Measurements from ENCODE around the gene PKHD1.
"Not testable (repeated sequence)": the region's sequence is repeated elsewhere in the genome, so short reads cannot be mapped to it uniquely, and the experiment has no call there.

Gene PKHD1

DNA sequence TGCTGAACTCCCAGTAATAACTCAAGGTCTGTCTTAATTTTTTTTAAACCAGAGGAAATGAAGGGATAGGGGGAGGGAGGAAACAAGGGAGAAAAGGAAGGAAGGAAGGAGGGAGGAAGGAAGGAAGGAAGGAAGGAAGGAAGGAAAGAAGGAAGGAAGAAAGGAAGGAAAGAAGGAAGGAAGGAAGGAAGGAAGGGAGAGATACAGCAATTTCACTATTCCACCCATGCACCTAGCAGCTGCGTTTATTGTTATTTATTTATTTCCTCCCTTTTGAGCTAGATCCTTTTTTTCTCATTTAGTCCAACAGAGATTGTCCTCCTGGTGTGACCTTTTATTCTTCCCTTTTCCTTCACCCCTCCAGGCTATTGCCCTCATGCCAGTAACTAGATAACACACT is 97.6 kb downstream of the PKHD1 start:
- no peak for DNase-seq (ENCODE audit: low read depth in 2 of 2)

DNA sequence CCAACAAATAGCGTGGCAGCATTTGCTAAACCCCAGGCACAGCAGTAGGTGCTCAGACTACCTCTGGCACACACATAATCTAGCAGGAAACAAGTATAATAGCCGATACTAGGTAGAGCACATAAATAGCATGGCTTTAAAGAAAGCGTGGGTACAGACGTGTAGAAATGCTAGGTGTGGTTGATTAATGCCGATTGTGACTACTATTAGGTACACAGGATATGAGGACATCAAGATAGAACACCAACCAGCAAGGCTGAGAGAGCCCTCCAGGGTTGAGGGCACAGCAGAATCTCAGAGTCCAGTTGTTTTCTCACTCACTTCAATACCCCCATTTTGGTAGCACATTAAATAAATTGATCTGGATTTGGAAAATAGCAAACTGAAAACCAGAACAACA is 100.5 kb downstream of the PKHD1 start:
- no peak for DNase-seq (ENCODE audit: low read depth in 2 of 2)

DNA sequence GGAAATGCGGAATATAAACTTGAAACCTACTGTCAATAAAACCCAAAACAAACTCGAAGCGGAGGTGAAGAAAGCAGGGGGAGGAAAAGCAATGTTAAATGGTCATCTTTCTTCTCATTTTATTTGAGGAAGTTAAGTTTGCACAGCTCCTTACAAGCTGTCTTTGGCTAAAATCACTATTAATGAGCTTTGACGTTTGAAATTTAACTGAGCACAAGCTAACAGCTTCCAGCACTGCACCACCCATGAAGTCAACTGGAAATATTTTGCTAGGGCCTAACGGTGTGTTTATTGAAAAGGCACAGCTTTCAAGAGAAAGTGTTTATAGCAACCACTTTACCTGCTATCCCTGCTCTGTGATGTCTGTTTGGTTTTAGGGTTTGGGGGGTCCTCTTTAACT is 103.8 kb downstream of the PKHD1 start:
- no peak for DNase-seq (ENCODE audit: low read depth in 2 of 2)

DNA sequence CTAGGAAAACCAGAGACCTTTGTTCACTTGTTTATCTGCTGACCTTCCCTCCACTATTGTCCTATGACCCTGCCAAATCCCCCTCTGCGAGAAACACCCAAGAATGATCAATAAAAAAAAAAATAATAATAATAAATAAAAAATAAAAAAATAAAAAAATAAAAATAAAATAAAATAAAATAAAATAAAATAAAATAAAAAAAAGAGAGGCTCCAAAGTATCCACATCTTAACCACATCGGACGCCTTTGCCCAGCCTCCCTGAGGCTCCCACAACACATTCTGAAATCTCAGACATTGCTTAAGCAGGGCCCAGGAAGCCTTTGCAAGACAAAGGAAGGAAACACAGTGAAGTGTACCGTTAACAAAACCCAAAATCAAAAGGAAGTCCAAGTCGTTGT is 104.7 kb downstream of the PKHD1 start:
- DNase-seq (ENCODE audit: low read depth in 2 of 2): not testable (repeated sequence)

DNA sequence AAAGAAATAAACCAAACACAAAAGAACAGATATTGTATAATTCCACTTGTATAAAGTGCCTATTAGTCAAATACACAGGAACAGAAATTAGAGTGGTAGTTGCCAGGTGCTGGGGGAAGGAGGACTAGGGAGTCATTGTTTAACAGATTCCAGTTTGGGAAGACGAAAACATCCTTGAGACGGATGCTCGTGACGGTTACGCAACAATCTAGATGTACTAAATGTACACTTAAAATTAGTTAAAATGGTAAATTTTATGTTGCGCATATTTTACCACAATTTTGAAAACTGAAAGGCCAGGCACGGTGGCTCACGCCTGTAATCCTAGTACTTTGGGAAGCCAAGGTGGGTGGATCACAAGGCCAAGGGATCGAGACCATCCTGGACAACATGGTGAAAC is 111.0 kb downstream of the PKHD1 start:
- DNase-seq (ENCODE audit: low read depth in 2 of 2): no peak

DNA sequence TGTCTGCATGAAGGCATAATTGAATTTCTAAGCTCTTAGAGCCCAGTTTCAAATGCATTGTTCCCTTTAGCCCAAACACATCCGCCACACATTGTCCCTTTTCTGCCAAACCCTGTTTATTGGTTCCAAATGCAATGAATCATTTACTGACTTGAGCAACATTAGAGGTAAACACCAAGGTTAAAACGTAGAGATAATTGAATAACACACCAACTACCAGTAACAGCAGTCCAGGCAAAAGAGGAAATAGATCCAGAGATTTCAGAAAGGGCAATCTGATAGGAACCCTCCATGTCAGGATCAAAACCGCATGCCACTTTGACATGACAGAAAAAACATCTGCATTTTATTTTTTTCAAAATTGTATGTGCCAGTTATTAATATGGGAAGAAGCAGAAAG is 114.8 kb downstream of the PKHD1 start:
- no peak for DNase-seq (ENCODE audit: low read depth in 2 of 2)

DNA sequence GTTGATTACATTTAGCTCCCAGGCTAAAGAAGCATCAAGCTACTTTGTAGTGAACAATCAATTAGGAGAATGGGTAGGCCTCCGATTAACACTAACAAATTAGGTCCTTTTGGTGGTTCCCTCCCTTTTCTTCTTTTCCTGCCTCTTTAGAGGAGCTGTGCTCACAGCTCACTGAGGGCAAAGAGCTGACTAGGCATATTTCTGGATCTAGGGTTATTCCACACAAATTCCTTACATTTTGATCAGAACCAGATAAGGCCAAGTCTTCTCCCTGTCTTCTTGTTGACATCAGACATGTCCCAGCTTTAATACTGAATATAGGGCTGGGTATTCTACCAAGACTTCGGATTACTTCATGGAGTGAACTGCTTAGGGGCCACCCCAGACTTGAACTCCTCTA is 119.1 kb downstream of the PKHD1 start:
- no peak for DNase-seq (ENCODE audit: low read depth in 2 of 2)

DNA sequence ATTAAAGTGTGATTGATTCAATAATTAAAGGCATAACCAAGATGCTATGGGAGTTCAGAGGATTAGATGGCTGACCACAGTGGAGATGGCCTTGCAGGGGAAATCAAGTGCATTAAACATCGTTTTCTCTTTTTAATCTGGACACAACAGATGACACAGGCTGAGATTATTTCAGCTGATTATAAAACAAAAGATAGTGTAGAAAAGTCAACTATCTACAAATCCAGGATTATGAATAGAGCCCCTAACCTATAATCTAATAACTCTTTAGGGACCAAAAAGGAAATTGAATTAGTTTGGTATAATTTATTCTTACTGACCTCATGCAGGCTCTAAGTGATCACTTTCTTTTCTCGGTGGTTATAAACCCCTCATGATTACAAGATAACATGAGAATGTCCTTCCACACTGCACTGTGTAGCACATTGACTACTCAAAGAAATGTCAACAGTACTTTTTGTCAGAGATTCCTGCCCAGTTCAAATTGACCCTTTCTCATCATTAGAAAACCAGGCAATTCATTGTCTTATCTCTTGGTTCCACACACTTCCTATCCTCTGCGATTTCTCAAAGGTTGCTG is 122.1 kb downstream of the PKHD1 start:
- DNase-seq (ENCODE audit: low read depth in 2 of 2): no peak

DNA sequence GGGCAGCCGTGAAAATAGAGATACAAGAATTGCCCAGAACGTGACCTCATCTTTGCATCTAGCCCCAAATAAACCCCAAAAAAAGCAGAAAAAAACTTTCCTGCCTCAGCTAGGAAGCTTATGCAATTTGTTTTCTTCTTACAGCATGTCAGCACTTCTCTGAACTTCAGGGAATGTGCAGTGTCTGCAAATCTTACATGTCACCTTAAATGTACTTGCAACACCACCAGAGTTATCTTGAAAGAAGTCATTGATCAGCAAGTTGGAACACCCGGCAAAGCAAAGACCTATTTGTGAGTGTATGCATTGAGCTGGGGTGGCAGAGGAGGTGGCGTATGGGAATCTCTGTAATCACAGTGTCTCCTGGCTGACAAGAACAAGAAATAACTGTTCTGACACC is 123.4 kb downstream of the PKHD1 start:
- no peak for DNase-seq (ENCODE audit: low read depth in 2 of 2)

DNA sequence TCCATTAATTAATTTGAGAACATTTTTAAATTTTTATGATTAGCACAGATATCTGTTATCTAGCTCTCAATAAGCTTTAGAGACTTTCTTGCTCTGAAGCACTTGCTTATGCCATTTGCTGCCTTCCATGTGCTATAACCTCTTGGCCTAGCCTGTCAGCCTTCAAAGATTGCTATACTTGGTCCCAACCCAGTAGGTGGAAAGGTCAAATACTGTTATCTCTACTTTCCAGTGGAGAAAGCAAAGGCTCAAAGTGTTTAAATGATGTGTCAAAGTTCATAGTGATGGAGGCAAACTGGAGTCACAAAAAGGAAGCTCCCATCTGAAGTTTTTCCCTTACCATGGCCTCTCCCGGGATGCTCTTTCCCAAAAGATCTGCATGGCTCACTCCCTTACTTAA is 125.1 kb downstream of the PKHD1 start:
- DNase-seq (ENCODE audit: low read depth in 2 of 2): no peak

DNA sequence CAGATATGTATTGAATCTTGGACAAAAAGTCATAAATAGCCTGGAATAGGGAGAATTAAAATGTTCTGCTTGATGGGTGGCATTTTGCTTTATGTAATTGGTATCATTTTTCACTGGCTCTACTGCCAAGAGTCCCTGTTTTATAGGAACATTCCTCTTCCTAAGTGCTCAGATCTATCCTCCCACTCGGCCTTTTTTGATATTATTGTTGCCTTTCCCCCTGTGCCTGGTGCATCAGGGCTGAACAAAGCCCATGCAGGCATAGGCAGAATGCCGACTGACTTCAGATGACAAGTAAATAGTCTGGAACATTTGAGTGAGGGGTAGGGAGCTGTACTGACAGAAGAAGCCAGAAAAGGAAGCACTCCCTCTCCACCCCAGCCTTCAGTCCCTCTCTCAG is 127.0 kb downstream of the PKHD1 start:
- DNase-seq (ENCODE audit: low read depth in 2 of 2): no peak

DNA sequence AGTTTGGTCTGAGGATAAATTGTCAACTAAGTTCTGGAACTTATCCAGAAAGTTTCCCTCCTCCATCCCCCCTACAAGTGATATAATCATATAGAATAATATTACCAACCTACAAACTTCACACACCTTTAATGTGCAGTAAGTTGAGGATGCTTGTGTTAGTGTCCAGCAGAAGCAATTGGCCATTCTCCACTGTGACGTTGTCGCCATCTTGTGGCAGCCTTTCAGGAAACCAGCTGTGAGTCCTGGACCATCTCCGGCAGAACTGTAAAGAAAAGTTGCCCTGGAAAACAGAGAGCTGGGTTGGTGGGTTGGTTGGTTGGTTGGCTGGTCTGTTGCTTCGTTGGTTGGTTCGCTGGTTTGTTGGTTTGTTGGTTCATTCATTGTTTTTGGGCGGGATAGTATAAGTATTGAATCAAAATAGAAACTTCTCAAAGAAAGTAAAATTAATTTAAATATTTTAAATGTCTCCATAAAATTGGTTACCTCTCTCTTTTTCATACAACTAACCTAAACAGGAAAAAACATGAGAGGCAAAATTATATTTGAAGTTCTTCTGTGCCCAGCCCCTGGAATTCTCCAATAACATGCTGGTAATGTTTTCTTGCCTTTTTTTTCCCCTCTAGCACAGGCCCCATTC is 127.5 kb downstream of the PKHD1 start:
- DNase-seq (ENCODE audit: low read depth in 2 of 2): no peak

DNA sequence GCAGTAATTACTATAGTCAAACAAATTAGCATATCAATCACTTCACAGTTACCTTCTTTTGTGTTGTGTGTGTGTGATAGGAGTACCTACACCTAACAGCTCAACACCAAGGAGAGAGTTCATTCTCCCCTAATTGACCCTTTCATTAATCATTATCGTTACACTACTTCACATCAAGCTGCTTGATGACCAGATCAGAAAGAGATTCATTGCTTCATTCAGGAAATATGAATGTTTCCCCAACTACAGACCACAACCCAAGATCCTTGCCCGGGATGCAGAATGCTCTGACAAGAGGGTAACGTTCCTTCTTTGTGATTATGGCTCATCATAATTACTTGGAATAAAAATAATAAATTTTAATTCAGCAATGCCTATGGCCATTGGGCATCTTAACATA is 132.7 kb downstream of the PKHD1 start:
- no peak for DNase-seq (ENCODE audit: low read depth in 2 of 2)

DNA sequence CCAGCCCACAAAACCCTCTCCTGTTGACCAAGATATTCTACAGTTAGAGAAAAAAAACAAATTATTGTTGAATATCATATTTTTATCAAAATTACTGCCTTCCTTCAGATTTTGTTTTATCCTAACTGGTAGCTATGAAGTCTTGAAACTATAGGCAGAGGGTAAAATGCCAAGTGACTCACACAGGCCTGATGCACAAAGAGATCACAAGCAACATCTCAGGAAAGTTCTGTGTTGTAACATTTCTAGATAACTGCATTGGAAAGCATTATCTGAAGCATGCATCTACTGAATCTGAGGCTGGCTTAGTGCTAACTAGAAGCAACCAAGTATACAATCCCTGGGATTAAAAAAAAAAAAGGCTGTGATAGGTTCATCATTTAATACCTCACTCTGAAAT is 134.2 kb downstream of the PKHD1 start:
- no peak for DNase-seq (ENCODE audit: low read depth in 2 of 2)

DNA sequence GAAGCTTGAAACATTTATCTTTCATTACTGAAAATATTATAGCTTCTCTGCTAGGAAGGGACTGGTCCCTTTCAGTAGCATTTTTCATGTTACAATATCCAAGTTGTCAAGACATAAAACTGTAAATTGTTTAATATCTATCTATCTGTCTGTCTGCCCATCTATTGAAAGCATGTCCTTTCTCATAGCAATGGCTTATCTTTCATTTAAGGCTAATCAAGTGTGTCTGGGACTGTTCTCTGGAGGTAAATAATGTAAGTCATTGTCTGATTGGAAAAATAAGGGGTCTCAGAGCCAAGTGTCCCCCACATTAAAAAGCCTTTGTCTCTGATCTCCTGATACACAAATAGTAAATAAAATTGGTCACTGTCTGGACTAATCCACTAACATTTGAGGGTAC is 135.5 kb downstream of the PKHD1 start:
- no peak for DNase-seq (ENCODE audit: low read depth in 2 of 2)

DNA sequence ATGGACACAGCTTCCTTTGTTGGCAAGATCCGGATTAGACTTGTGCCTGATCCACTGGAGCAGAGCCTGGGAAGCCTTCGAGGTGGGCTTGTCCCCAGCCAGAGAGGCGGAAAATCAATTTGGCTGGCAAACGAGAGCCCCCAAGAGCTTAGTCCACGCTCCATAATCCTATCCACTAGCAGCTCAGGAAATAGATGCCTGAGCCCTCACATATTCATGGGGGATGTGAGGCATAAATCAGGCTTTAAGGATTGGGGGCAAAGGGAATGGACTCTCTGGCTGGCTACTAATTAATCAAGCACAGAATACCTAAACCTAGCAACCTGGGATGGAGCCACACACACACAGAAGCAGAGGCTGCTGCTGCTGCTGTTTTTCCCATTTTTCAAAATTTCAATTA is 137.9 kb downstream of the PKHD1 start:
- no peak for DNase-seq (ENCODE audit: low read depth in 2 of 2)

DNA sequence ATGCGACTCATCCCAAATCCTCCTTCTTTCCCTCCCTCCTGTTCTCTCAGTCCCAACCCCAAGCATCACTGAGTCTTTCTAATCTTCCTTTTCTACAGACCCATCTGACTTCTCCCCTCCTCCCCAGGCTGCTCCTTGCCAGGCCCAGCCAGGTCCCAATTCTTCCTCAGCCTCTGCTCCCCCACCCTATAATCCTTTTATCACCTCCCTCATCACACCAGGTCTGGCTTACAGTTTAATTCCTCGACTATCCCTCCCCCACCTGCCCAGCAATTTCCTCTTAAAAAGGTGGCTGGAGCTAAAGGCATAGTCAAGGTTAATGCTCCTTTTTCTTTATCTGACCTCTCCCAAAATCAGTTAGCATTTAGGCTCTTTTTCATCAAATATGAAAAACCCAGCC is 147.7 kb downstream of the PKHD1 start:
- not testable (repeated sequence) for DNase-seq (ENCODE audit: low read depth in 2 of 2)

DNA sequence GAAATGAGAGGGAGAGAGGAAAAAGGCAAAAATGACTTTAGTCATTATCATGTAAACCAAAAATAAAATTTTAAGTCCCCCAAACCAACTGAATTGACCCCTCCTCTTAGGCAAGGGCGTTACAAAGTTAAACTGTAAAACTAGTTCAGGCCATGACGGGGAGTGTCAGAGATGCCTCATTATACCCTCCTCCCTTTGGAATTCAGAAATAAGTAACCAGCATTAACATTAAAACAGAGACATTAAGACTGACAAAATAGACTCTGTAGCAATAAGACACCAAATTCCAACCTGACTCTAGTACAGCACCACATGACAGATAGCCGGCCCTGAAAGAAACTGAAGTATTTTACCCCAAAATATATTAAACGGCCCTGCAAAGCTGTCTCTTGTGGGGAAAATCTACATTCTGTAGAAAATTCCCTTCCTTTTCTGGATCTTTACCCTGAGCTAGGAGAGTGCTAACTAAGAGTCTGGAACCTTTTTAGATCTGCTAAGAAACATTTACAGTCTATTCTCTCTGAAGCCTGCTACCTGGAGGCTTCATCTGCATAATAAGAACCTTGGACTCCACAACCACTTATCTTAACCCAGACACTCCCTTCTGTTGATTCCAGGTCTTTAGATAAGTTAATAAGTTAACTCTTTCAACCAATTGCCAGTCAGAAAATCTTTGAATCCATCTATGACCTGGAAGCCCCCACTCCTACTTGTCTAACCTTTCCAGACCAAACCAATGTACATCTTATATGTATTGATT is 150.7 kb downstream of the PKHD1 start:
- no peak for DNase-seq (ENCODE audit: low read depth in 2 of 2)

DNA sequence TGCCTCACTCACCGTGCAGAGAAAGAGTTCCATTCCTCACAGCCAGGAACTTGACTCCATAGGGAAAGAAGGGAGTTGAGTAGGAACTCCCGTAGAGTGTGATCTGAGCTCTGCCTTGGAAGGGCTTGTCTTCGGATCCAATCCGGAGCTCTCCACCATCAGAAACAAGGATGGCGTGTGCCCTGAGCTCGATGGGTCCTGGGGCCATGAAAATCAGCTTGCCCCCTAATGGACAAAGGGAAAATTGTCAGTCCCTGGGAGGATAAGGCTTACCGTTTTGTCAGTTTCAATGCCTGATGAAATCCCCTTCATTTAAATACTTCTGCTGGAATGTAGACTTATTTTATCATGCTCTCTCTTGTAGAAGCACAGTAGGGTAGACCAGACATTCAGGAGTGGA is 153.3 kb downstream of the PKHD1 start:
- no peak for DNase-seq (ENCODE audit: low read depth in 2 of 2)

DNA sequence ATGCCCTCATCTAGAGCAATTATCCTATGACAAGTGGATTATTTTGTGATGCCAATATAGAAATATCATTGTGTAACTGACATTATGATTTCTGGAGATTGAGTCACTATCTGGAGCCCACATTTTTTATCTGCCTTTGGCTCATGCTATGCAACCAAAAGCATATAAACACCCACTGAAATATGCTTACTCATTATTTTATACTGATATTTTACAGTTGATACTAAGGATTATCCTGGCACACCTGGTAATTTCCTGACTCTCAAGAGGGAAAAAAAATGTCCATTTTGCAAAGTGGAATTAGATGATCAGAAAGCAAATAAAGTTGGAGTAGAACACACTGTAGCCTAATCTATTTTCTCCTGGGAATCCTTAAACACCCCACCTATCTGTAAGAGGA is 154.5 kb downstream of the PKHD1 start:
- no peak for DNase-seq (ENCODE audit: low read depth in 2 of 2)

DNA sequence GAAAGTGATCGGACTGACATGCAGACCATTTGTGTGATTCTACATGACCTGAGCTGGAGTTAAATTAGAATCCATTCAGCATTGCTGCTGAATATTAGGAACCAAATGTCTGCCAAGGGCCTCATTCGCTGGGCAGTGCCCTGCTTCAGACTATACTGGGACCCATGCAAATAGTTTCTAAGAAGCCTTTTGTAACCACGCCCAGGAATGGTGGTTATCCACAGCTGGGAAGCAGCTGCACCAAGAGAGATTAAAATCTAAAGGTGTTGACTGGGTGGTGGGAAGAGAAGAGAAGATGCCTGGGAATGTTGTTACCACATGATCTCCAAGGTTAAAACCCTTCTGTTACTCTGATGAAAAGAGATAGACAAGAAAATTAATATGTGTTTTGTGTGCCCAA is 156.8 kb downstream of the PKHD1 start:
- DNase-seq (ENCODE audit: low read depth in 2 of 2): no peak

DNA sequence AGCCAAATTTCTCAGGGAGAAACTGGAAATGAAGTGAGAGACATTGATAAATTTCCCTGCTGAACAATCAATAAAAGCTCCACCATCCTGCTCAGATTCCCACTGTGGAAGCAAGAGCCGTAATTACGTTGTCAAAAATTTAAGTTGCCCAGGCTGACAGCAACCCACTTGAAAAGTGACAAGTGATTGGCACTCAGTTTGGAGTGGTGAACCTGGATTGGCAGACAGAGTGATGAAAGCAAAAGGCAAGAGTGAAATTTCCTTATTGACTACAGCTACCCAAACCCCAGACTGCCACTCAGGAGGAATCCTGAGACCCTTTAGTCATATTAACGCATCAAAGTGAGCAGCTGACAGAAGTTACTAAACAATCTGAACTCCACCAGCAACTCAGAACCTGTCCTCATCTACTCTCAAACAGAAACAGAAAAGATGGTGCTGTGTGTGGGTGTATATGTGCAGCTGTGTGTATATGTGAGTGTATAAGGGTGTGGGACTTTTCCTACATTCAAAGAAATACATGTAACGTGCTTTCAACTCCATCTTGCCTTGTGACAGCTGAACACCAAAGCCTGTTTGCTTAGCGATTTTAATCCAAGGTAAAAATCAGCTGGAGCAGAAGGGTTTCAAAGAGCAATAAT is 157.4 kb downstream of the PKHD1 start:
- DNase-seq (ENCODE audit: low read depth in 2 of 2): no peak

DNA sequence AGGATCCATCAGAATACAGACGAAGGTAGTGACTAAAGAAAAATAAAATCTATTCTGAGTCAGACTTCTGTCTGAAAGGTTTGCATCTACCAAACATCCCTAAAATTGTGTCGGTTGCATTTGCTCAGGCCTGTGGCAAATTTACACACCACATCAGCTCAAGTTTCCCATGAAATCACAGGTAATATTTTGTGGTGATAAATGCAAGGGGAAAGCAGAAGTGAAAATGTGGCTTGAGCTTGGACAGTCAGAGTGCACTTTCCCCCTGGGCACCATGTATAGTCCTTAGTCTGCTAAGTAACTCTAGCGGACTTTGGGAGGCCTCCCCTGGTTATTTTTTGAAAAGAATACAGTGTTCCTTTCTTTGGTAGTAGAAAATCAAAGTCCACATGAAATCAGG is 159.1 kb downstream of the PKHD1 start:
- no peak for DNase-seq (ENCODE audit: low read depth in 2 of 2)
